K562 (cell line): ENCODE results near the gene NVL. TPM values are rescaled to one million over a fixed set of nuclear protein-coding genes. Genes with fewer than 3 reads are reported as not detected.

Source experiments
- ATAC-seq: fragments of 200-7000 bp; cut with Tn5 transposase; 3 replicates; pipeline ENCODE4 v1.9.1; 2020; ENCODE audit warnings: moderate library complexity
- BruUV-seq: library from RNA; stranded (reverse); fragments of 400-500 nt; replicated peaks from 2 replicates; lab custom pipeline; 2021; lab: Mats Ljungman, UMichigan
- CTCF ChIA-PET: fragments of 300-600 bp; formaldehyde crosslinking; extraction: SDS; loops from one replicate; lab custom pipeline; 2021; ENCODE audit warnings: low intra/inter-chr PET ratio; lab: Yijun Ruan, JAX
- POLR2A ChIA-PET: fragments of 300-600, 350-650 bp; sonication (Branson Sonifier 250); formaldehyde crosslinking; extraction: SDS; loops from one replicate; lab custom pipeline; 2021; ENCODE audit warnings: antibody characterized with exemption, inconsistent platforms; lab: Yijun Ruan, JAX
- DNase-seq, 4 experiments: peaks; one replicate each; pipeline versions ENCODE4 v3.0.0 to v3.0.0-alpha.2; 2011 to 2018; ENCODE audit warnings: low spot score in 3 of 4, mixed read lengths in 3 of 4; ENCODE audit errors: extremely low read depth in 1 of 4
- FAIRE-seq: peaks from 2 replicates; lab custom pipeline; 2011; peaks lifted over from hg19 to GRCh38; lab: Jason Lieb, UNC
- H2AFZ ChIP-seq: 2 replicates; pipeline ENCODE4 v1.6.0; 2011; ENCODE audit warnings: low read depth, low read length, control low read depth, inconsistent platforms
- H3K27ac ChIP-seq: fragments of 200-600 bp; 3 replicates; pipeline ENCODE4 v1.8.0; 2011; ENCODE audit warnings: low read depth, mild to moderate bottlenecking, control low read depth, inconsistent platforms, low read length, moderate library complexity, mixed read lengths; ENCODE audit errors: extremely low read depth
- H3K27me3 ChIP-seq, 2 experiments: fragments of 300-600 bp in 1 of 2; 2 replicates in 1 of 2; 3 replicates in 1 of 2; pipeline versions ENCODE4 v1.6.0 to v1.8.0; 2011; ENCODE audit warnings: inconsistent platforms in 2 of 2, low read length in 2 of 2, mild to moderate bottlenecking in 1 of 2, mixed read lengths in 1 of 2, moderate library complexity in 1 of 2; ENCODE audit not compliant: control insufficient read depth in 2 of 2, insufficient read depth in 2 of 2
- H3K36me3 ChIP-seq: fragments of 300-600 bp; 3 replicates; pipeline ENCODE4 v1.8.0; 2011; ENCODE audit warnings: mild to moderate bottlenecking, low read length, inconsistent platforms; ENCODE audit not compliant: control insufficient read depth, insufficient read depth
- H3K4me1 ChIP-seq, 2 experiments: fragments of 200-600 bp in 1 of 2; replicated peaks in 1 of 2; 2 replicates in 1 of 2; 3 replicates in 1 of 2; pipeline versions ENCODE4 v1.5.1 to v1.8.0; 2011; ENCODE audit warnings: inconsistent platforms in 2 of 2, low read length in 2 of 2, mild to moderate bottlenecking in 1 of 2, mixed read lengths in 1 of 2, moderate library complexity in 1 of 2; ENCODE audit not compliant: control insufficient read depth in 2 of 2, insufficient read depth in 2 of 2
- H3K4me2 ChIP-seq: 2 replicates; pipeline ENCODE4 v1.6.1; 2011; ENCODE audit warnings: low read length, control low read depth, inconsistent platforms, mixed read lengths; ENCODE audit not compliant: insufficient read depth
- H3K4me3 ChIP-seq: fragments of 200-600 bp; sonication (generic), shearing (Covaris generic); 2 replicates; pipeline ENCODE4 v1.5.1; 2016; ENCODE audit warnings: control low read depth, inconsistent platforms
- H3K79me2 ChIP-seq: fragments of 200-600 bp; 3 replicates; pipeline ENCODE4 v1.8.0; 2011; ENCODE audit warnings: low read length, inconsistent platforms; ENCODE audit not compliant: control insufficient read depth, insufficient read depth
- H3K9ac ChIP-seq, 2 experiments: 2 replicates each; pipeline versions ENCODE4 v1.6.0 to v1.6.1; 2011; ENCODE audit warnings: low read depth in 2 of 2, low read length in 2 of 2, control low read depth in 1 of 2, inconsistent platforms in 1 of 2, mild to moderate bottlenecking in 1 of 2, mixed read lengths in 1 of 2; ENCODE audit not compliant: insufficient read depth in 1 of 2
- H3K9me1 ChIP-seq: one replicate; pipeline ENCODE4 v1.6.0; 2011; ENCODE audit warnings: inconsistent platforms, mild to moderate bottlenecking, low read length, moderate library complexity; ENCODE audit not compliant: control insufficient read depth, insufficient read depth
- H3K9me3 ChIP-seq: replicated peaks from 2 replicates; pipeline ENCODE4 v1.5.1; 2011; ENCODE audit warnings: low read depth, low read length, inconsistent platforms; ENCODE audit not compliant: control insufficient read depth, insufficient read depth
- H4K20me1 ChIP-seq: replicated peaks from 2 replicates; pipeline ENCODE4 v1.6.1; 2011; ENCODE audit warnings: low read length, inconsistent platforms, mixed read lengths; ENCODE audit not compliant: control insufficient read depth, insufficient read depth
- CAMTA2 ChIP-seq: fragments of 250-450 bp; sonication (Bioruptor Pico); conservative IDR thresholded peaks from 2 replicates; pipeline ENCODE4 v1.5.1; 2022
- CBX3 ChIP-seq, 2 experiments: IDR thresholded peaks; 1 replicate in 1 of 2; 2 replicates in 1 of 2; pipeline ENCODE4 v1.6.1; 2012; ENCODE audit warnings: inconsistent platforms in 2 of 2, low read length in 2 of 2, borderline replicate concordance in 1 of 2, control low read depth in 1 of 2
- GTF2E2 ChIP-seq: fragments of 200-800 bp; sonication (Bioruptor generic); IDR thresholded peaks from 2 replicates; pipeline ENCODE4 v1.6.1; 2016; ENCODE audit warnings: missing genetic modification characterization, missing compliant biosample characterization
- HBP1 ChIP-seq: fragments of 450-650 bp; formaldehyde crosslinking; IDR thresholded peaks from 2 replicates; pipeline ENCODE4 v1.4.0; 2022; ENCODE audit warnings: missing genetic modification characterization
- JUNB ChIP-seq: fragments of 450-650 bp; formaldehyde crosslinking; conservative IDR thresholded peaks from 2 replicates; pipeline ENCODE4 v1.4.0; 2020; ENCODE audit warnings: mild to moderate bottlenecking
- KDM5B ChIP-seq: fragments of 200-600 bp; sonication (generic); IDR thresholded peaks from 2 replicates; pipeline ENCODE4 v1.6.1; 2012; ENCODE audit warnings: low read depth, mild to moderate bottlenecking, moderate library complexity, low read length, control low read depth, inconsistent platforms; ENCODE audit not compliant: insufficient replicate concordance
- MAFG ChIP-seq: fragments of 450-650 bp; conservative IDR thresholded peaks from 2 replicates; pipeline ENCODE4 v1.6.1; 2016; ENCODE audit warnings: missing genetic modification characterization, missing compliant biosample characterization
- MEIS2 ChIP-seq: fragments of 450-650 bp; IDR thresholded peaks from 2 replicates; pipeline ENCODE4 v1.6.1; 2014; ENCODE audit warnings: mild to moderate bottlenecking; ENCODE audit not compliant: partially characterized antibody
- NFIC ChIP-seq: fragments of 450-650 bp; IDR thresholded peaks from 2 replicates; pipeline ENCODE4 v1.6.1; 2017; ENCODE audit warnings: mild to moderate bottlenecking, inconsistent platforms
- RAD51 ChIP-seq: fragments of 450-650 bp; IDR thresholded peaks from 2 replicates; pipeline ENCODE4 v1.7.1; 2016; ENCODE audit warnings: low read depth, mild to moderate bottlenecking, borderline replicate concordance
- SMAD1 ChIP-seq: fragments of 150-350 bp; IDR thresholded peaks from 2 replicates; pipeline ENCODE4 v1.6.1; 2014; ENCODE audit warnings: low read length, low read depth; ENCODE audit not compliant: partially characterized antibody
- SRSF3 ChIP-seq: fragments of 200-400 bp; formaldehyde crosslinking; IDR thresholded peaks from 2 replicates; pipeline ENCODE4 v1.6.1; 2016; ENCODE audit warnings: mild to moderate bottlenecking, low read length, moderate library complexity; ENCODE audit not compliant: insufficient read depth
- ZNF24 ChIP-seq: fragments of 450-650 bp; IDR thresholded peaks from 2 replicates; pipeline ENCODE4 v1.6.1; 2016
- ZNF449 ChIP-seq: fragments of 250-450 bp; sonication (Bioruptor Pico); IDR thresholded peaks from 2 replicates; pipeline ENCODE4 v1.8.0; 2022; ENCODE audit warnings: moderate library complexity, mild to moderate bottlenecking, inconsistent platforms
- WGBS: fragments of 100-300 bp; shearing (Covaris generic); methylation state at CpG from one replicate; pipeline ENCODE4 v1.1.6; 2016; ENCODE audit warnings: low coverage, mixed read lengths; ENCODE audit not compliant: insufficient coverage; ENCODE audit errors: missing lambda C conversion rate; 5-methylcytosine and 5-hydroxymethylcytosine counted together
- in situ Hi-C: fragments of 300-500 bp; cut with MboI; formaldehyde crosslinking; loops from 4 replicates; pipeline ENCODE4 v1.15.0; 2018; ENCODE audit warnings: inconsistent platforms, mixed read lengths
- intact Hi-C: fragments of 100-400 bp; cut with micrococcal nuclease; formaldehyde crosslinking; loops from 2 replicates; pipeline ENCODE4 v1.14.2; 2022
- polyA plus RNA-seq, 8 experiments: library from polyadenylated mRNA; depleted of rRNA in 4 of 8; stranded (reverse) in 5 of 8; unstranded in 3 of 8; fragments of >200 nt; fragmentation: Nextera tagmentation in 2 of 8; fragmentation: Illumina TruSeq in 1 of 8; extraction: Ambion mirVana in 2 of 8; extraction: Trizol in 1 of 8; gene quantifications; 2 replicates each; pipeline versions ENCODE4 v1.2.1 to v1.2.3, GENCODE V29; 2011 to 2014; ENCODE audit warnings: inconsistent platforms in 1 of 8, missing spikeins in 1 of 8
- total RNA-seq, 7 experiments: library from RNA; depleted of rRNA in 6 of 7; stranded (reverse); fragments of >200 nt in 6 of 7; fragmentation: Illumina TruSeq in 2 of 7; extraction: Trizol in 2 of 7; gene quantifications; 2 replicates each; pipeline versions ENCODE4 v1.2.1 to v1.2.3, GENCODE V29; 2011 to 2021; ENCODE audit warnings: low replicate concordance in 1 of 7
- TF ChIP-seq, protein P1 (sequence below): sonication (generic); formaldehyde crosslinking; IDR thresholded peaks from 2 replicates; pipeline ENCODE4 v1.8.1; 2023; ENCODE audit warnings: mild to moderate bottlenecking, missing genetic modification reagents
- TF ChIP-seq, protein P2 (sequence below): fragments of 250-450 bp; sonication (Bioruptor Pico); IDR thresholded peaks from 2 replicates; pipeline ENCODE4 v1.5.0; 2020; ENCODE audit warnings: mild to moderate bottlenecking, borderline replicate concordance

The NVL gene
- total and polyA plus RNA-seq, 9 of the 15 experiments (the other 6 are each of a cell fraction or from before 2014, with no cell fraction given), result 32.5 to 86.6 (median 62.9) TPM

DNA sequence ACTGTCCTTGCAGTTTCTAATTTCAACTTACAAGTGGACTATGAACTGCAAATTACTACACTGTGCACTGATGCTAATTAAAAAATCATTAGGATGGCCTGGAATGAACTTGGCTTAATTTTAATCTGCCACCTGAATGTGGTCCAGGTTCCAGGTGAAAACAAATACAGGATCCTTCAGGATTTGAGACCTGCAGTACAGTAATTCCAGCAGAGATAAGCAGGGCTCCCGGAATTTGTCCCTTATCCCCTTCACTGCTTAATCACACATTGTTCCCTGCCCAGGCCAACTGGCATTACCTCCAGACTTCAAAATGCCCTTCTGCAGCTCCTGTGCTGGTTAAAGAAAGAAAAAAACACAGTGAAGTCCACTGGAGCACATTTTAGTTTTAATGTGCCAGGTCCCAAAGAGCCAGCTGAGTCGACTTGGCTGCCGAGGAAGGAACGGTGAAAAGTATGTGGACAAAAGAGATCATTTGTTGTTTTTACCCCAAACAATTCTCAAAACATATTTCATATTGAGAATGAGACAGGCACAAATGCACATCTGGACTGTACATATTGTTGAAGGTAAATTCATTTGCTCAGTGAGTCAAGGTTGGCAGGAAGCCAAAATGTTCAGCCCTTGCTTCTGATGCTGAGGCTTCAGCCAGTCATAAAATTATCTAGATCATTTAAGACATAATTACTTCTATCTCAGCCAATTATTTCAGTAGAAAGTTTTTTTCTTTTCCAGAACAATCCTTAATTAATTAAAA, 118.6 kb downstream of the NVL start:
- ATAC-seq (no peak), FAIRE-seq (peak; percentile 86), DNase-seq (peak in 1 of 4 experiments; percentile 74)
- Histone ChIP-seq H3K9me1 (no peaks in the 10 kb centered on the region), H3K4me1 (peaks cover 15 to 19% of the 10 kb centered on the region in 2 experiments; a peak in 4 of 5 replicates), H4K20me1 (no peaks in the 10 kb centered on the region; the same call in 1 of the 2 replicates), H3K9ac (no peak overlapping the region), H3K4me3 (no peak overlapping the region), H3K4me2 (no peak overlapping the region), H3K27ac (no peak overlapping the region), H3K9me3 (no peaks in the 10 kb centered on the region), H3K36me3 (no peaks in the 10 kb centered on the region), H3K27me3 (no peaks in the 10 kb centered on the region), H2AFZ (no peak overlapping the region), H3K79me2 (no peaks in the 10 kb centered on the region)
- intact Hi-C loops (loop anchor here (5.0 kb wide), 1 partner anchor 121 kb away; the partner anchor contains the start of gene NVL), in situ Hi-C loops (no loop called here)
- BruUV-seq, result no TSS peak
- WGBS, result 52% methylated on average over 4 of the region's 4 CpGs
- ChIA-PET POLR2A (no interaction called here), CTCF (no interaction called here)
- TF ChIP-seq SRSF3 (no peak), CAMTA2 (CRISPR knock-in tag) (no peak), SMAD1 (peak; percentile 91), MAFG (no peak), JUNB (CRISPR knock-in tag) (no peak), RAD51 (no peak), KDM5B (no peak), CBX3 (IDR thresholded peaks at IDR 0.05; ENCODE audit: borderline replicate concordance in 1 of 2, low read length in 2 of 2) (no peak), HBP1 (CRISPR knock-in tag) (no peak), MEIS2 (peak; percentile 21), GTF2E2 (tag) (no peak), NFIC (peak; percentile 99), ZNF24 (peak; percentile 53; the same call in 1 of the 2 replicates), ZNF449 (CRISPR knock-in tag) (no peak)
- TF ChIP-seq, protein P1, sequence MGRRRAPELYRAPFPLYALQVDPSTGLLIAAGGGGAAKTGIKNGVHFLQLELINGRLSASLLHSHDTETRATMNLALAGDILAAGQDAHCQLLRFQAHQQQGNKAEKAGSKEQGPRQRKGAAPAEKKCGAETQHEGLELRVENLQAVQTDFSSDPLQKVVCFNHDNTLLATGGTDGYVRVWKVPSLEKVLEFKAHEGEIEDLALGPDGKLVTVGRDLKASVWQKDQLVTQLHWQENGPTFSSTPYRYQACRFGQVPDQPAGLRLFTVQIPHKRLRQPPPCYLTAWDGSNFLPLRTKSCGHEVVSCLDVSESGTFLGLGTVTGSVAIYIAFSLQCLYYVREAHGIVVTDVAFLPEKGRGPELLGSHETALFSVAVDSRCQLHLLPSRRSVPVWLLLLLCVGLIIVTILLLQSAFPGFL (CRISPR knock-in tag), result no peak
- TF ChIP-seq, protein P2, sequence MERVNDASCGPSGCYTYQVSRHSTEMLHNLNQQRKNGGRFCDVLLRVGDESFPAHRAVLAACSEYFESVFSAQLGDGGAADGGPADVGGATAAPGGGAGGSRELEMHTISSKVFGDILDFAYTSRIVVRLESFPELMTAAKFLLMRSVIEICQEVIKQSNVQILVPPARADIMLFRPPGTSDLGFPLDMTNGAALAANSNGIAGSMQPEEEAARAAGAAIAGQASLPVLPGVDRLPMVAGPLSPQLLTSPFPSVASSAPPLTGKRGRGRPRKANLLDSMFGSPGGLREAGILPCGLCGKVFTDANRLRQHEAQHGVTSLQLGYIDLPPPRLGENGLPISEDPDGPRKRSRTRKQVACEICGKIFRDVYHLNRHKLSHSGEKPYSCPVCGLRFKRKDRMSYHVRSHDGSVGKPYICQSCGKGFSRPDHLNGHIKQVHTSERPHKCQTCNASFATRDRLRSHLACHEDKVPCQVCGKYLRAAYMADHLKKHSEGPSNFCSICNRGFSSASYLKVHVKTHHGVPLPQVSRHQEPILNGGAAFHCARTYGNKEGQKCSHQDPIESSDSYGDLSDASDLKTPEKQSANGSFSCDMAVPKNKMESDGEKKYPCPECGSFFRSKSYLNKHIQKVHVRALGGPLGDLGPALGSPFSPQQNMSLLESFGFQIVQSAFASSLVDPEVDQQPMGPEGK (CRISPR knock-in tag), result no peak
